K562 (cell line): ENCODE data around the gene QRICH1. TPM values are rescaled to one million over a fixed set of nuclear protein-coding genes. Genes with fewer than 3 reads are reported as not detected.

ENCODE experiments used
- ATAC-seq: fragments of 200-7000 bp; cut with Tn5 transposase; 3 replicates; pipeline ENCODE4 v1.9.1; 2020; ENCODE audit warnings: moderate library complexity
- BruUV-seq: library from RNA; stranded (reverse); fragments of 400-500 nt; replicated peaks from 2 replicates; lab custom pipeline; 2021; lab: Mats Ljungman, UMichigan
- CTCF ChIA-PET: fragments of 300-600 bp; formaldehyde crosslinking; extraction: SDS; loops from one replicate; lab custom pipeline; 2021; ENCODE audit warnings: low intra/inter-chr PET ratio; lab: Yijun Ruan, JAX
- POLR2A ChIA-PET: fragments of 300-600, 350-650 bp; sonication (Branson Sonifier 250); formaldehyde crosslinking; extraction: SDS; loops from one replicate; lab custom pipeline; 2021; ENCODE audit warnings: antibody characterized with exemption, inconsistent platforms; lab: Yijun Ruan, JAX
- DNase-seq, 4 experiments: peaks; one replicate each; pipeline versions ENCODE4 v3.0.0 to v3.0.0-alpha.2; 2011 to 2018; ENCODE audit warnings: low spot score in 3 of 4, mixed read lengths in 3 of 4; ENCODE audit errors: extremely low read depth in 1 of 4
- FAIRE-seq: peaks from 2 replicates; lab custom pipeline; 2011; peaks lifted over from hg19 to GRCh38; lab: Jason Lieb, UNC
- H2AFZ ChIP-seq: 2 replicates; pipeline ENCODE4 v1.6.0; 2011; ENCODE audit warnings: low read depth, low read length, control low read depth, inconsistent platforms
- H3K27ac ChIP-seq: fragments of 200-600 bp; 3 replicates; pipeline ENCODE4 v1.8.0; 2011; ENCODE audit warnings: low read depth, mild to moderate bottlenecking, control low read depth, inconsistent platforms, low read length, moderate library complexity, mixed read lengths; ENCODE audit errors: extremely low read depth
- H3K27me3 ChIP-seq, 2 experiments: fragments of 300-600 bp in 1 of 2; 2 replicates in 1 of 2; 3 replicates in 1 of 2; pipeline versions ENCODE4 v1.6.0 to v1.8.0; 2011; ENCODE audit warnings: inconsistent platforms in 2 of 2, low read length in 2 of 2, mild to moderate bottlenecking in 1 of 2, mixed read lengths in 1 of 2, moderate library complexity in 1 of 2; ENCODE audit not compliant: control insufficient read depth in 2 of 2, insufficient read depth in 2 of 2
- H3K36me3 ChIP-seq: fragments of 300-600 bp; 3 replicates; pipeline ENCODE4 v1.8.0; 2011; ENCODE audit warnings: mild to moderate bottlenecking, low read length, inconsistent platforms; ENCODE audit not compliant: control insufficient read depth, insufficient read depth
- H3K4me1 ChIP-seq, 2 experiments: fragments of 200-600 bp in 1 of 2; replicated peaks in 1 of 2; 2 replicates in 1 of 2; 3 replicates in 1 of 2; pipeline versions ENCODE4 v1.5.1 to v1.8.0; 2011; ENCODE audit warnings: inconsistent platforms in 2 of 2, low read length in 2 of 2, mild to moderate bottlenecking in 1 of 2, mixed read lengths in 1 of 2, moderate library complexity in 1 of 2; ENCODE audit not compliant: control insufficient read depth in 2 of 2, insufficient read depth in 2 of 2
- H3K4me2 ChIP-seq: 2 replicates; pipeline ENCODE4 v1.6.1; 2011; ENCODE audit warnings: low read length, control low read depth, inconsistent platforms, mixed read lengths; ENCODE audit not compliant: insufficient read depth
- H3K4me3 ChIP-seq: fragments of 200-600 bp; sonication (generic), shearing (Covaris generic); 2 replicates; pipeline ENCODE4 v1.5.1; 2016; ENCODE audit warnings: control low read depth, inconsistent platforms
- H3K79me2 ChIP-seq: fragments of 200-600 bp; 3 replicates; pipeline ENCODE4 v1.8.0; 2011; ENCODE audit warnings: low read length, inconsistent platforms; ENCODE audit not compliant: control insufficient read depth, insufficient read depth
- H3K9ac ChIP-seq, 2 experiments: 2 replicates each; pipeline versions ENCODE4 v1.6.0 to v1.6.1; 2011; ENCODE audit warnings: low read depth in 2 of 2, low read length in 2 of 2, control low read depth in 1 of 2, inconsistent platforms in 1 of 2, mild to moderate bottlenecking in 1 of 2, mixed read lengths in 1 of 2; ENCODE audit not compliant: insufficient read depth in 1 of 2
- H3K9me1 ChIP-seq: one replicate; pipeline ENCODE4 v1.6.0; 2011; ENCODE audit warnings: inconsistent platforms, mild to moderate bottlenecking, low read length, moderate library complexity; ENCODE audit not compliant: control insufficient read depth, insufficient read depth
- H3K9me3 ChIP-seq: replicated peaks from 2 replicates; pipeline ENCODE4 v1.5.1; 2011; ENCODE audit warnings: low read depth, low read length, inconsistent platforms; ENCODE audit not compliant: control insufficient read depth, insufficient read depth
- H4K20me1 ChIP-seq: replicated peaks from 2 replicates; pipeline ENCODE4 v1.6.1; 2011; ENCODE audit warnings: low read length, inconsistent platforms, mixed read lengths; ENCODE audit not compliant: control insufficient read depth, insufficient read depth
- CTCF ChIP-seq, 3 experiments: IDR thresholded peaks in 2 of 3; conservative IDR thresholded peaks in 1 of 3; 2 replicates each; pipeline ENCODE4 v1.5.1; 2011 to 2012; ENCODE audit warnings: low read length in 3 of 3, mild to moderate bottlenecking in 3 of 3, control low read depth in 2 of 3, improper control_type of control experiment in 1 of 3, inconsistent platforms in 1 of 3, low read depth in 1 of 3, mixed read lengths in 1 of 3, moderate library complexity in 1 of 3; ENCODE audit not compliant: insufficient read depth in 2 of 3
- RAD21 ChIP-seq, 2 experiments: fragments of 250-450 bp in 1 of 2; fragments of 450-650 bp in 1 of 2; sonication (Bioruptor Pico) in 1 of 2; formaldehyde crosslinking in 1 of 2; IDR thresholded peaks in 1 of 2; conservative IDR thresholded peaks in 1 of 2; 2 replicates each; pipeline versions ENCODE4 v1.4.0 to v1.8.0; 2020 to 2022; ENCODE audit warnings: mild to moderate bottlenecking in 2 of 2, moderate library complexity in 1 of 2
- WGBS: fragments of 100-300 bp; shearing (Covaris generic); methylation state at CpG from one replicate; pipeline ENCODE4 v1.1.6; 2016; ENCODE audit warnings: low coverage, mixed read lengths; ENCODE audit not compliant: insufficient coverage; ENCODE audit errors: missing lambda C conversion rate; 5-methylcytosine and 5-hydroxymethylcytosine counted together
- in situ Hi-C: fragments of 300-500 bp; cut with MboI; formaldehyde crosslinking; loops from 4 replicates; pipeline ENCODE4 v1.15.0; 2018; ENCODE audit warnings: inconsistent platforms, mixed read lengths
- intact Hi-C: fragments of 100-400 bp; cut with micrococcal nuclease; formaldehyde crosslinking; loops from 2 replicates; pipeline ENCODE4 v1.14.2; 2022
- polyA plus RNA-seq, 8 experiments: library from polyadenylated mRNA; depleted of rRNA in 4 of 8; stranded (reverse) in 5 of 8; unstranded in 3 of 8; fragments of >200 nt; fragmentation: Nextera tagmentation in 2 of 8; fragmentation: Illumina TruSeq in 1 of 8; extraction: Ambion mirVana in 2 of 8; extraction: Trizol in 1 of 8; gene quantifications; 2 replicates each; pipeline versions ENCODE4 v1.2.1 to v1.2.3, GENCODE V29; 2011 to 2014; ENCODE audit warnings: inconsistent platforms in 1 of 8, missing spikeins in 1 of 8
- total RNA-seq, 7 experiments: library from RNA; depleted of rRNA in 6 of 7; stranded (reverse); fragments of >200 nt in 6 of 7; fragmentation: Illumina TruSeq in 2 of 7; extraction: Trizol in 2 of 7; gene quantifications; 2 replicates each; pipeline versions ENCODE4 v1.2.1 to v1.2.3, GENCODE V29; 2011 to 2021; ENCODE audit warnings: low replicate concordance in 1 of 7
- TF ChIP-seq, protein P1 (sequence below): sonication (generic); formaldehyde crosslinking; IDR thresholded peaks from 2 replicates; pipeline ENCODE4 v1.8.1; 2023; ENCODE audit warnings: mild to moderate bottlenecking, missing genetic modification reagents, moderate library complexity

The QRICH1 gene
- total and polyA plus RNA-seq, 9 of the 15 experiments (the other 6 are each of a cell fraction or from before 2014, with no cell fraction given): 20.1 to 99.2 (median 56.7) TPM

DNA sequence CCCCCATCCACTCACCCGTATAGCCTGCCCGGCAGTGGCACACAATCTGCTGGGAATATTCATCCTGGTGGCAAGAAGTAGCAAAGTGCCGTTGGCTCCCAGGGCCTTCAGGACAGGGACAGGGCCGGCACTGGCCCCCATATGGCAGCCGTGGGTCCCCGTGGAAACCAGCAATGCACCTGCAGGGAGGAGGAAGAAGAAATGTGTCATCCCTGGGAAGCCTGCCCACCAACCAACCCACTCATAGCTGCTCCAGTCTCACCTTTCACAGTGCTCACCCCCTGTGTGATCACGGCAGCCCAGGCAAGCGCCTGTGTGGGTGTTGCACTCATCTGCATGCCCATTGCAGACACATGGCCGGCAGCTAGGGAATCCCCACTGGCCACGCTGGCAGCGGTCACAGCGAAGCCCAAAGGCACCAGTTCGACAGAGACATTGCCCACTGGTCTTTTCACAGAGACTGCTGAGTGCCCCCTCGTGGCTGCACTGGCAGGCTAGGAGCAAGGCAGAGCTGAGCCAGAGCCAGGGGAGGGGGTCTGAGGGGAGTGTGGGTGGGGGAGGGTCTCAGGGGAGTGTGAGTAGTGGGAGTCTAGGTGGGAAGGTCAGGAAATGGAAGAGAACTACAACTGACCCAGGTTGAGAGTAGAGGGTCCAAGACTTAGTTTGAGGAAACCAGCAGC, 31.3 kb upstream of the QRICH1 start:
- no TSS peak for BruUV-seq
- TF ChIP-seq, protein P1, sequence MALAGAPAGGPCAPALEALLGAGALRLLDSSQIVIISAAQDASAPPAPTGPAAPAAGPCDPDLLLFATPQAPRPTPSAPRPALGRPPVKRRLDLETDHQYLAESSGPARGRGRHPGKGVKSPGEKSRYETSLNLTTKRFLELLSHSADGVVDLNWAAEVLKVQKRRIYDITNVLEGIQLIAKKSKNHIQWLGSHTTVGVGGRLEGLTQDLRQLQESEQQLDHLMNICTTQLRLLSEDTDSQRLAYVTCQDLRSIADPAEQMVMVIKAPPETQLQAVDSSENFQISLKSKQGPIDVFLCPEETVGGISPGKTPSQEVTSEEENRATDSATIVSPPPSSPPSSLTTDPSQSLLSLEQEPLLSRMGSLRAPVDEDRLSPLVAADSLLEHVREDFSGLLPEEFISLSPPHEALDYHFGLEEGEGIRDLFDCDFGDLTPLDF (CRISPR knock-in tag): no peak
- TF ChIP-seq CTCF (IDR thresholded peaks at IDR 0.05 in 2 of 3, conservative IDR thresholded peaks at IDR 0.05 in 1 of 3; ENCODE audit: insufficient read depth in 2 of 3, low read depth in 1 of 3, low read length in 3 of 3) (peak in 1 of 3 experiments; percentile 39; a peak in 2 of 6 replicates), RAD21 (CRISPR knock-in tag; conservative IDR thresholded peaks at IDR 0.05 in 1 of 2, IDR thresholded peaks at IDR 0.05 in 1 of 2) (0 out of 4 replicates have a peak, but pooled peaks of 1 of the 2 experiments have one; percentile 20)
- WGBS: 43% methylated on average over 8 of the region's 14 CpGs
- Histone ChIP-seq H3K9me3 (no peaks in the 10 kb centered on the region), H3K4me3 (no peak overlapping the region), H3K27me3 (no peaks in the 10 kb centered on the region), H3K79me2 (peaks cover 5% of the 10 kb centered on the region), H4K20me1 (no peaks in the 10 kb centered on the region), H3K36me3 (0 out of 3 replicates have a peak, but pooled peaks cover 2% of the 10 kb centered on the region), H3K9me1 (no peaks in the 10 kb centered on the region), H3K9ac (peak overlapping the region in 1 of 2 experiments; percentile 68; a peak in 1 of 4 replicates), H2AFZ (no peak overlapping the region), H3K4me2 (no peak overlapping the region), H3K27ac (no peak overlapping the region), H3K4me1 (peaks cover 0 to 31% of the 10 kb centered on the region in 2 experiments; a peak in 2 of 5 replicates)
- CTCF ChIA-PET: no interaction called here
- intact Hi-C loops (no loop called here), in situ Hi-C loops (no loop called here)
- no peak for ATAC-seq
- POLR2A ChIA-PET: no interaction called here
- DNase-seq: peak in 1 of 4 experiments; percentile 18
- FAIRE-seq: no peak
